SH-SY5Y (cell line): ENCODE measurements around the gene ZNF800.

Experiments
- GATA2 ChIP-seq: IDR thresholded peaks from 2 replicates; pipeline ENCODE4 v1.6.1; 2011; ENCODE audit warnings: mild to moderate bottlenecking, low read depth, low read length
- GATA3 ChIP-seq: IDR thresholded peaks from 2 replicates; pipeline ENCODE4 v1.6.1; 2011; ENCODE audit warnings: low read depth, mild to moderate bottlenecking, low read length, moderate library complexity

- TF ChIP-seq GATA2, result no peak
- TF ChIP-seq GATA3, result no peak
Measured at GRCh38 chr7:127390186-127390816, 2.2 kb downstream of the ZNF800 start.
